OCI-LY7 (cell line): ENCODE measurements around the gene DAZAP1.

Source experiments
- EZH2phosphoT487 ChIP-seq: fragments of 200-600 bp; sonication (generic); IDR thresholded peaks from 2 replicates; pipeline ENCODE4 v1.6.1; 2018; ENCODE audit warnings: low read depth, borderline replicate concordance, mild to moderate bottlenecking, mixed run types, antibody characterized with exemption, low read length, moderate library complexity, mixed read lengths
- TF ChIP-seq, protein P1 (sequence below): fragments of 200-600 bp; sonication (generic); conservative IDR thresholded peaks from 2 replicates; pipeline ENCODE4 v1.5.1; 2014; ENCODE audit warnings: mild to moderate bottlenecking, antibody characterized with exemption, low read length, moderate library complexity, mixed read lengths

DNA sequence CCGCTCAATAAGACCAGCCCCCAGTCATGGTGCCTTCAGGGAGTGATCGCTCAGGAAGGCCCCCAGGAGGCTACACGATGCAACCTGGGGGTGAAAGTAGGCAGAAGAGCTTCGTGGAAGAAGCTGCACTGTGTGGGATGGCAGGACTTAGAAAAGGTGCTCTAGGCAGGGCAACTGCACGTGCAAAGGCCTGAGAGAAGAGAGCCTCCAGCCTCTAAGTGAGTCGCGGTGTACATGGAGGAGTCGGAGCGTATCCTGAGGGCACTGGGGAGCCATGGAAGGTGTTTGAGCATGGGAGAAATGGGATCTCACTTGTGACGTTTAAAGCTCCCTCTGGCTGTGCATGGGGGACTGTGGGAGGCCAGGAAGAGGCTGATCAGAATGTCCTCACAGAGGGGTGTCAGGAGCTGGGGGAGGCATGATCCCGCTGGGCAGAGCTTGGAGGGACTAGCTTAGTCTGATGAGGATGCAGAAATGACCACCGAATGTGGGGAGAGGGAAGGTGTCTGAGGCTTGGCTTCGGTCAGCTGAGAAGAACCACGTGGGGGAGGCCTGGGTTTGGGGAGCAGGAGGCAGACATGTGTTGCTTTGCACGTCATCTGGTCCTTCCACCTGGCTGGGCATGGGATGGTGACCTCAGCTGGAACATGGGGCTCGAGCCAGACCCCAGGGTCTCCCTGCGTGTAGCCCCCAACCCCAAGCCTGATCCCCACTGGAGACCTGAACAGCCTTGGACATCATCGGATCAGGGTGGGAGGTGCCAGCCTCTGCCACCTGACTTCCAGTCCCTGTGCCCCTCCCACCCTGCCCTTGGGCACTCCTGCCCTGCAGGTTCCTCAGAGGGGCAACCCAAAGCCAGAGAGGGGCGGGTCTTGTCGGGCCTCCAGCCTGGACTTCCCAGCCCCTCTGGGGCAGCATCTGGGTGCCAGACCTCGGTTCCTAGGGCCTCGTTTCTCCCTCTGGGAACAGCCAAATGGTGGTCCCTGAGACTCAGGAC, 43.6 kb downstream of the DAZAP1 start:
- TF ChIP-seq, protein P1, sequence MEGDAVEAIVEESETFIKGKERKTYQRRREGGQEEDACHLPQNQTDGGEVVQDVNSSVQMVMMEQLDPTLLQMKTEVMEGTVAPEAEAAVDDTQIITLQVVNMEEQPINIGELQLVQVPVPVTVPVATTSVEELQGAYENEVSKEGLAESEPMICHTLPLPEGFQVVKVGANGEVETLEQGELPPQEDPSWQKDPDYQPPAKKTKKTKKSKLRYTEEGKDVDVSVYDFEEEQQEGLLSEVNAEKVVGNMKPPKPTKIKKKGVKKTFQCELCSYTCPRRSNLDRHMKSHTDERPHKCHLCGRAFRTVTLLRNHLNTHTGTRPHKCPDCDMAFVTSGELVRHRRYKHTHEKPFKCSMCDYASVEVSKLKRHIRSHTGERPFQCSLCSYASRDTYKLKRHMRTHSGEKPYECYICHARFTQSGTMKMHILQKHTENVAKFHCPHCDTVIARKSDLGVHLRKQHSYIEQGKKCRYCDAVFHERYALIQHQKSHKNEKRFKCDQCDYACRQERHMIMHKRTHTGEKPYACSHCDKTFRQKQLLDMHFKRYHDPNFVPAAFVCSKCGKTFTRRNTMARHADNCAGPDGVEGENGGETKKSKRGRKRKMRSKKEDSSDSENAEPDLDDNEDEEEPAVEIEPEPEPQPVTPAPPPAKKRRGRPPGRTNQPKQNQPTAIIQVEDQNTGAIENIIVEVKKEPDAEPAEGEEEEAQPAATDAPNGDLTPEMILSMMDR = no peak
- no peak for TF ChIP-seq EZH2phosphoT487
